ENCODE data around the gene NPLOC4. TPM values are rescaled to one million over a fixed set of nuclear protein-coding genes. Genes with fewer than 3 reads are reported as not detected.
A peak's percentile ranks its signal among the peaks of the same experiment; 100 is the strongest.

Gene NPLOC4
- total RNA-seq, 2 donors from 2014 or later = 69.3 to 70.4 TPM

- no peak for TF ChIP-seq CTCF (IDR thresholded peaks at IDR 0.05)
- peaks cover 0 to 40% of the 10 kb centered on the region in 2 donors for H3K4me1 ChIP-seq
- peak overlapping the region; percentile 95 to 98 for H3K27ac ChIP-seq
- peak overlapping the region; percentile 67 to 94 for H3K4me3 ChIP-seq
- no peaks in the 10 kb centered on the region for H3K27me3 ChIP-seq
- no peak for DNase-seq (ENCODE audit: low spot score)
- no peaks in the 10 kb centered on the region for H3K9me3 ChIP-seq
- peaks cover 39% of the 10 kb centered on the region for H3K36me3 ChIP-seq
These were observed 125.9 kb downstream of the NPLOC4 start for GRCh38 chr17:81510785-81511553.

- DNase-seq (ENCODE audit: low spot score) = no peak
- H3K9me3 ChIP-seq = no peaks in the 10 kb centered on the region
- H3K27me3 ChIP-seq = no peaks in the 10 kb centered on the region
- TF ChIP-seq CTCF (IDR thresholded peaks at IDR 0.05) = no peak
- peaks cover 0 to 32% of the 10 kb centered on the region in 2 donors for H3K4me1 ChIP-seq
- peaks cover 39% of the 10 kb centered on the region for H3K36me3 ChIP-seq
- H3K4me3 ChIP-seq = peak overlapping the region; percentile 67 to 94
- H3K27ac ChIP-seq = peak overlapping the region; percentile 42 to 98
These were observed 126.7 kb downstream of the NPLOC4 start for GRCh38 chr17:81509972-81510784.

- Histone ChIP-seq H3K36me3 (peaks cover 39% of the 10 kb centered on the region), H3K4me1 (peaks cover 0 to 32% of the 10 kb centered on the region in 2 donors), H3K27ac (peak overlapping the region; percentile 42 to 98), H3K4me3 (peak overlapping the region; percentile 67 to 94), H3K9me3 (no peaks in the 10 kb centered on the region), H3K27me3 (no peaks in the 10 kb centered on the region)
- no peak for DNase-seq (ENCODE audit: low spot score)
- no peak for TF ChIP-seq CTCF (IDR thresholded peaks at IDR 0.05)
These were observed 127.5 kb downstream of the NPLOC4 start for GRCh38 chr17:81509207-81509971.

GRCh38 chr17:81508639-81509206 is 128.2 kb downstream of the NPLOC4 start:
- no peak for TF ChIP-seq CTCF (IDR thresholded peaks at IDR 0.05)
- Histone ChIP-seq H3K4me1 (peaks cover 0 to 25% of the 10 kb centered on the region in 2 donors), H3K4me3 (peak overlapping the region; percentile 67 to 94), H3K9me3 (no peaks in the 10 kb centered on the region), H3K36me3 (peaks cover 39% of the 10 kb centered on the region), H3K27ac (peak overlapping the region in 1 of 2 donors; percentile 98), H3K27me3 (no peaks in the 10 kb centered on the region)
- DNase-seq (ENCODE audit: low spot score) = no peak

Other genes with a start within 250 kb of the NPLOC4 start
- gene BAHCC1, start 241.7 kb downstream of the NPLOC4 start, total RNA-seq = 10 to 100 TPM in 1 of 2 donors, 1 to 10 TPM in 1; 5.8 to 12.7 TPM
- 1,000 to 10,000 TPM; 1,076 to 1,610 TPM for gene ACTG1, start 124.3 kb downstream of the NPLOC4 start, total RNA-seq
- gene FSCN2, start 108.7 kb downstream of the NPLOC4 start, total RNA-seq = under 1 TPM; 0.63 to 0.74 TPM
- 10 to 100 TPM; 12.8 to 13.7 TPM for gene FAAP100, start 84.8 kb downstream of the NPLOC4 start, total RNA-seq
- not detected for gene TSPAN10, start 84 bp upstream of the NPLOC4 start, total RNA-seq
- gene PDE6G, start 19.4 kb upstream of the NPLOC4 start, total RNA-seq = not detected
- 10 to 100 TPM; 19.3 to 19.6 TPM for gene OXLD1, start 29.5 kb upstream of the NPLOC4 start, total RNA-seq
- 1 to 10 TPM; 3.8 to 5.1 TPM for gene CCDC137, start 29.6 kb upstream of the NPLOC4 start, total RNA-seq
- 10 to 100 TPM; 20.3 to 22.2 TPM for gene ARL16, start 46.7 kb upstream of the NPLOC4 start, total RNA-seq
- gene HGS, start 46.9 kb upstream of the NPLOC4 start, total RNA-seq = 10 to 100 TPM; 33.7 to 59.5 TPM
- 100 to 1,000 TPM in 1 of 2 donors, 10 to 100 TPM in 1; 87.9 to 127 TPM for gene MRPL12, start 66.3 kb upstream of the NPLOC4 start, total RNA-seq
- 10 to 100 TPM in 1 of 2 donors, 1 to 10 TPM in 1; 6.6 to 18.2 TPM for gene SLC25A10, start 75.2 kb upstream of the NPLOC4 start, total RNA-seq
- not detected for gene GCGR, start 167.0 kb upstream of the NPLOC4 start, total RNA-seq
- gene MCRIP1, start 196.2 kb upstream of the NPLOC4 start, total RNA-seq = 100 to 1,000 TPM in 1 of 2 donors, 10 to 100 TPM in 1; 91.3 to 108 TPM
- gene PPP1R27, start 197.9 kb upstream of the NPLOC4 start, total RNA-seq = not detected
- 100 to 1,000 TPM; 321 to 426 TPM for gene P4HB, start 223.4 kb upstream of the NPLOC4 start, total RNA-seq
- 100 to 1,000 TPM in 1 of 2 donors, 10 to 100 TPM in 1; 59.4 to 145 TPM for gene ARHGDIA, start 234.2 kb upstream of the NPLOC4 start, total RNA-seq

Measured in right atrium auricular region (tissue), 2 donors.